ENCODE results near the gene ANGEL1.

ANGEL1 gene

GRCh38 chr14:76810525-76810924, 2.2 kb downstream of the ANGEL1 start:
- Histone ChIP-seq H3K18ac (ENCODE audit: low read length) (no peak overlapping the region), H3K23ac (ENCODE audit: low read length) (no peak overlapping the region), H3K27me3 (ENCODE audit: insufficient read depth, low read length) (no peaks in the 10 kb centered on the region), H2AFZ (ENCODE audit: insufficient read depth, low read length, poor library complexity) (no peak overlapping the region), H2AK5ac (ENCODE audit: low read length) (no peak overlapping the region), H3K4me2 (ENCODE audit: low read length) (no peak overlapping the region), H4K12ac (ENCODE audit: low read depth, low read length) (no peak overlapping the region), H3K9ac (ENCODE audit: low read length) (no peak overlapping the region), H3K9me3 (ENCODE audit: insufficient read depth, low read depth, low read length) (no peaks in the 10 kb centered on the region), H3K14ac (ENCODE audit: low read length) (no peak overlapping the region), H3K79me1 (ENCODE audit: low read length) (peaks cover 9% of the 10 kb centered on the region), H2BK120ac (ENCODE audit: insufficient read depth, low read length, poor library complexity) (no peak overlapping the region), H2BK5ac (ENCODE audit: low read depth, low read length, poor library complexity) (no peak overlapping the region), H3K79me2 (ENCODE audit: control insufficient read depth, insufficient read depth, low read length, poor library complexity) (peaks cover 6% of the 10 kb centered on the region), H4K91ac (ENCODE audit: low read depth, low read length) (no peak overlapping the region), H3K36me3 (ENCODE audit: control insufficient read depth in 1 of 2, insufficient read depth in 2 of 2, low read length in 2 of 2) (peaks cover 9 to 15% of the 10 kb centered on the region in 2 experiments), H3K4me1 (ENCODE audit: control insufficient read depth in 1 of 2, insufficient read depth in 2 of 2, low read length in 2 of 2) (peaks cover 0 to 7% of the 10 kb centered on the region in 2 experiments), H3K4ac (ENCODE audit: low read depth, low read length) (no peak overlapping the region), H2BK12ac (ENCODE audit: low read length) (no peak overlapping the region), H3K4me3 (ENCODE audit: low read depth, low read length) (no peak overlapping the region), H4K8ac (ENCODE audit: low read depth, low read length) (no peak overlapping the region), H3K27ac (ENCODE audit: low read depth, low read length) (no peak overlapping the region)
- no CpG with 5 or more reads among the region's 3 CpGs for WGBS (ENCODE audit: extremely low coverage, insufficient coverage, insufficient read length)
- no peak for DNase-seq

GRCh38 chr14:76808990-76809389, 3.7 kb downstream of the ANGEL1 start:
- Histone ChIP-seq H3K79me1 (ENCODE audit: low read length) (peaks cover 9% of the 10 kb centered on the region), H3K18ac (ENCODE audit: low read length) (no peak overlapping the region), H4K91ac (ENCODE audit: low read depth, low read length) (no peak overlapping the region), H3K4me2 (ENCODE audit: low read length) (no peak overlapping the region), H3K23ac (ENCODE audit: low read length) (no peak overlapping the region), H3K9me3 (ENCODE audit: insufficient read depth, low read depth, low read length) (no peaks in the 10 kb centered on the region), H2BK120ac (ENCODE audit: insufficient read depth, low read length, poor library complexity) (no peak overlapping the region), H2BK5ac (ENCODE audit: low read depth, low read length, poor library complexity) (no peak overlapping the region), H3K14ac (ENCODE audit: low read length) (no peak overlapping the region), H4K12ac (ENCODE audit: low read depth, low read length) (no peak overlapping the region), H2AK5ac (ENCODE audit: low read length) (no peak overlapping the region), H2BK12ac (ENCODE audit: low read length) (no peak overlapping the region), H3K36me3 (ENCODE audit: control insufficient read depth in 1 of 2, insufficient read depth in 2 of 2, low read length in 2 of 2) (peaks cover 10 to 15% of the 10 kb centered on the region in 2 experiments), H3K4me3 (ENCODE audit: low read depth, low read length) (no peak overlapping the region), H3K27ac (ENCODE audit: low read depth, low read length) (no peak overlapping the region), H3K79me2 (ENCODE audit: control insufficient read depth, insufficient read depth, low read length, poor library complexity) (peaks cover 6% of the 10 kb centered on the region), H2AFZ (ENCODE audit: insufficient read depth, low read length, poor library complexity) (no peak overlapping the region), H3K27me3 (ENCODE audit: insufficient read depth, low read length) (no peaks in the 10 kb centered on the region), H4K8ac (ENCODE audit: low read depth, low read length) (no peak overlapping the region), H3K4ac (ENCODE audit: low read depth, low read length) (no peak overlapping the region), H3K9ac (ENCODE audit: low read length) (no peak overlapping the region), H3K4me1 (ENCODE audit: control insufficient read depth in 1 of 2, insufficient read depth in 2 of 2, low read length in 2 of 2) (peaks cover 0 to 6% of the 10 kb centered on the region in 2 experiments)
- DNase-seq, result peak; percentile 32 to 48
- WGBS (ENCODE audit: extremely low coverage, insufficient coverage, insufficient read length), result no CpG with 5 or more reads among the region's 4 CpGs

- Histone ChIP-seq H2AK5ac (ENCODE audit: low read length) (no peak overlapping the region), H2BK120ac (ENCODE audit: insufficient read depth, low read length, poor library complexity) (no peak overlapping the region), H3K9ac (ENCODE audit: low read length) (no peak overlapping the region), H3K9me3 (ENCODE audit: insufficient read depth, low read depth, low read length) (no peaks in the 10 kb centered on the region), H3K4me3 (ENCODE audit: low read depth, low read length) (no peak overlapping the region), H3K27ac (ENCODE audit: low read depth, low read length) (no peak overlapping the region), H4K91ac (ENCODE audit: low read depth, low read length) (no peak overlapping the region), H4K8ac (ENCODE audit: low read depth, low read length) (no peak overlapping the region), H3K79me1 (ENCODE audit: low read length) (peaks cover 8% of the 10 kb centered on the region), H3K79me2 (ENCODE audit: control insufficient read depth, insufficient read depth, low read length, poor library complexity) (peaks cover 6% of the 10 kb centered on the region), H2BK5ac (ENCODE audit: low read depth, low read length, poor library complexity) (no peak overlapping the region), H3K4ac (ENCODE audit: low read depth, low read length) (no peak overlapping the region), H4K12ac (ENCODE audit: low read depth, low read length) (no peak overlapping the region), H3K18ac (ENCODE audit: low read length) (no peak overlapping the region), H2BK12ac (ENCODE audit: low read length) (no peak overlapping the region), H3K4me1 (ENCODE audit: control insufficient read depth in 1 of 2, insufficient read depth in 2 of 2, low read length in 2 of 2) (peaks cover 0 to 6% of the 10 kb centered on the region in 2 experiments), H3K14ac (ENCODE audit: low read length) (no peak overlapping the region), H3K4me2 (ENCODE audit: low read length) (no peak overlapping the region), H2AFZ (ENCODE audit: insufficient read depth, low read length, poor library complexity) (no peak overlapping the region), H3K36me3 (ENCODE audit: control insufficient read depth in 1 of 2, insufficient read depth in 2 of 2, low read length in 2 of 2) (peaks cover 10 to 20% of the 10 kb centered on the region in 2 experiments), H3K27me3 (ENCODE audit: insufficient read depth, low read length) (no peaks in the 10 kb centered on the region), H3K23ac (ENCODE audit: low read length) (no peak overlapping the region)
- DNase-seq, result no peak
- WGBS (ENCODE audit: extremely low coverage, insufficient coverage, insufficient read length), result no CpG with 5 or more reads among the region's 1 CpG
These were observed 4.7 kb downstream of the ANGEL1 start for GRCh38 chr14:76808011-76808410.

DNA sequence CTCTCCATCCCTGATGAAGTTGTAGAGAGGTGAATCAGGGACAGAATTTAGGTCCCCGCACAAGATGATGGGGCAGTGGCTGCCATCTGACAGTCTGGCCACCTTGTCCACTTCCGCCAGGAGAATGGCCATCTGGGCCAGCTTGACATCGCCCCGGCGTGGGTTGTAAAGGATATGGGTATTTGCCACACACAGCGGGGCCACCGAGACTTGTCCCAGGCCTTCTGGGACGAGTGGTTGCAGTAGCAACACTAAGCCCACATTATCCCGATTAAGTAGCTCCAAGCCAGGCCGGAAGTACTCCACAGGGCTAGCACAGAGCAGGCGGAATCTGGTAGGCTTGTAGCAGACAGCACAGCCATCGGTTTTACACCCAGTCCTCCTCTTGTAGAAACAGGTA, 6.2 kb downstream of the ANGEL1 start:
- no CpG with 5 or more reads among the region's 12 CpGs for WGBS (ENCODE audit: extremely low coverage, insufficient coverage, insufficient read length)

More for the DNA sequence above, 6.2 kb downstream of the ANGEL1 start:
- H2AK5ac ChIP-seq (ENCODE audit: low read length), result no peak overlapping the region
- no peak overlapping the region for H4K8ac ChIP-seq (ENCODE audit: low read depth, low read length)
- H3K4me2 ChIP-seq (ENCODE audit: low read length), result no peak overlapping the region
- no peak overlapping the region for H2BK12ac ChIP-seq (ENCODE audit: low read length)
- H3K36me3 ChIP-seq (ENCODE audit: control insufficient read depth in 1 of 2, insufficient read depth in 2 of 2, low read length in 2 of 2), result peaks cover 12 to 20% of the 10 kb centered on the region in 2 experiments
- H4K91ac ChIP-seq (ENCODE audit: low read depth, low read length), result no peak overlapping the region
- H3K27ac ChIP-seq (ENCODE audit: low read depth, low read length), result no peak overlapping the region
- H3K79me2 ChIP-seq (ENCODE audit: control insufficient read depth, insufficient read depth, low read length, poor library complexity), result no peaks in the 10 kb centered on the region
- H3K18ac ChIP-seq (ENCODE audit: low read length), result no peak overlapping the region
- no peak overlapping the region for H3K4ac ChIP-seq (ENCODE audit: low read depth, low read length)
- H4K12ac ChIP-seq (ENCODE audit: low read depth, low read length), result no peak overlapping the region
- H3K9me3 ChIP-seq (ENCODE audit: insufficient read depth, low read depth, low read length), result no peaks in the 10 kb centered on the region
- H3K27me3 ChIP-seq (ENCODE audit: insufficient read depth, low read length), result no peaks in the 10 kb centered on the region
- no peak overlapping the region for H2BK120ac ChIP-seq (ENCODE audit: insufficient read depth, low read length, poor library complexity)
- no peak overlapping the region for H3K9ac ChIP-seq (ENCODE audit: low read length)
- H2AFZ ChIP-seq (ENCODE audit: insufficient read depth, low read length, poor library complexity), result no peak overlapping the region
- H3K79me1 ChIP-seq (ENCODE audit: low read length), result no peaks in the 10 kb centered on the region
- H3K23ac ChIP-seq (ENCODE audit: low read length), result no peak overlapping the region
- H3K4me3 ChIP-seq (ENCODE audit: low read depth, low read length), result no peak overlapping the region
- H3K4me1 ChIP-seq (ENCODE audit: control insufficient read depth in 1 of 2, insufficient read depth in 2 of 2, low read length in 2 of 2), result peaks cover 0 to 4% of the 10 kb centered on the region in 2 experiments
- DNase-seq, result no peak
- no peak overlapping the region for H2BK5ac ChIP-seq (ENCODE audit: low read depth, low read length, poor library complexity)
- no peak overlapping the region for H3K14ac ChIP-seq (ENCODE audit: low read length)

All from trophoblast cell (in vitro differentiated cells and primary cell).